PC-3 (cell line): ENCODE measurements around the gene PKP3.

Experiments
- CTCF ChIP-seq: fragments of 300-600 bp; sonication (generic); conservative IDR thresholded peaks from 2 replicates; pipeline ENCODE4 v1.5.1; 2017; ENCODE audit warnings: antibody characterized with exemption, low read depth, mild to moderate bottlenecking, low read length
- EZH2 ChIP-seq: fragments of 300-600 bp; sonication (generic); IDR thresholded peaks from one replicate; pipeline ENCODE4 v1.6.1; 2017; ENCODE audit warnings: antibody characterized with exemption, mild to moderate bottlenecking, low read length; ENCODE audit not compliant: unreplicated experiment
- EZH2phosphoT487 ChIP-seq: fragments of 300-600 bp; sonication (generic); IDR thresholded peaks from 2 replicates; pipeline ENCODE4 v1.6.1; 2018; ENCODE audit warnings: mild to moderate bottlenecking, antibody characterized with exemption, low read length, borderline replicate concordance

GRCh38 chr11:384511-384910 lies 9.5 kb upstream of the PKP3 start:
- TF ChIP-seq CTCF (no peak), EZH2 (no peak), EZH2phosphoT487 (no peak)
